ENCODE data around the gene TCTA. TPM values are rescaled to one million over a fixed set of nuclear protein-coding genes. Genes with fewer than 3 reads are reported as not detected.

Gene TCTA
- total RNA-seq, 1 experiment from 2014 or later = 23.7 TPM

DNA sequence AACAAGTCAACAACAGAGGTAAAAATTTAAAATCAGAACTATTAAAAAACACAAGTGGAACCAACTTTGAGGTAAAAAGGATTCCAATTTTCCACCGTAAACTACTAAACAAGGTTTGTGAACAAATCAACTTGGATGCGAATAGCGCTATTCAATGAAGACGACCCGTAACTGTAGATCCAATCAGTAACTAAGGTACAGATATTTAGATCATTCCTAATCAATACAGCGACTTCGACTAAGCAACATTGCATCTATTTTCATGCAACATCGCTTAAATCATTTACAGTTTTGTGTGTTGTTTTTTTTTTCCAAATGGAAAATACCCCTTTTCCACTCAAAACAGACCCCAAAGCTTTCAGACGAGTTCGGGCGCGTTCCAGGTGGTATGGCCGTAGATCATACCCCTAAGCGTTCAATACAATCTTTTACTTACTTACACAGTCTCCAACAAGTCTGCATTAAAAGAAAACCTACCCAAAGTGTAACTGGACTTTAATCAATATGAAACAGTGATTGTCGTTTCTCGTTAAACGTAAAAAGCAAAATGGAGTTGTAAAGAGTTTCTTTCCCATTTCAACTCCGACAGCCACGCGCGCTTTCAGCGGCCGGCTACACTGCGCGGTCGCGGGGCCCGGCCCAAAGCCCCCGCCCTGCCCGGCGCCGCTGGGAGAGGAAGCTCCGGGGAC lies 1.2 kb upstream of the TCTA start:
- H3K4me1 ChIP-seq (ENCODE audit: insufficient read depth, low read length) = peaks cover 28% of the 10 kb centered on the region
- no peak for DNase-seq
- BruUV-seq (replicated peaks) = no TSS peak
- CTCF ChIA-PET = no interaction called here
- H3K4me2 ChIP-seq (ENCODE audit: low read length) = peak overlapping the region; percentile 82
- peak overlapping the region; percentile 54; the same call in 1 of the 2 replicates for H2AFZ ChIP-seq (ENCODE audit: low read length)
- peak overlapping the region; percentile 60 for H3K27ac ChIP-seq (ENCODE audit: low read length)
- H3K4me3 ChIP-seq (ENCODE audit: low read length) = peak overlapping the region; percentile 85
- no peaks in the 10 kb centered on the region for H3K9me3 ChIP-seq (ENCODE audit: low read length)
- H3K79me2 ChIP-seq (ENCODE audit: low read length) = peaks cover 75% of the 10 kb centered on the region
- peaks cover 3% of the 10 kb centered on the region for H3F3A ChIP-seq (ENCODE audit: low read length, unreplicated experiment)
- POLR2A ChIA-PET (ENCODE audit: unreplicated experiment) = interaction anchor here (0.6 kb wide), 1 partner anchor 59 kb away, joined by 4 read pairs; the partner anchor contains the start of gene DAG1
- H3K9me2 ChIP-seq (replicated peaks; ENCODE audit: low read length) = no peaks in the 10 kb centered on the region
- H3K36me3 ChIP-seq (ENCODE audit: low read depth, low read length) = peaks cover 1% of the 10 kb centered on the region; the same call in 1 of the 2 replicates
- H3K27me3 ChIP-seq (ENCODE audit: low read length) = no peaks in the 10 kb centered on the region
- ATAC-seq = no peak
- intact Hi-C loops (cut with micrococcal nuclease) = loop anchor here (5.0 kb wide), 1 partner anchor 279 kb away; the partner anchor contains the start of gene LAMB2
- peak overlapping the region; percentile 93 for H3K9ac ChIP-seq (ENCODE audit: low read length)
- TF ChIP-seq, protein P1, sequence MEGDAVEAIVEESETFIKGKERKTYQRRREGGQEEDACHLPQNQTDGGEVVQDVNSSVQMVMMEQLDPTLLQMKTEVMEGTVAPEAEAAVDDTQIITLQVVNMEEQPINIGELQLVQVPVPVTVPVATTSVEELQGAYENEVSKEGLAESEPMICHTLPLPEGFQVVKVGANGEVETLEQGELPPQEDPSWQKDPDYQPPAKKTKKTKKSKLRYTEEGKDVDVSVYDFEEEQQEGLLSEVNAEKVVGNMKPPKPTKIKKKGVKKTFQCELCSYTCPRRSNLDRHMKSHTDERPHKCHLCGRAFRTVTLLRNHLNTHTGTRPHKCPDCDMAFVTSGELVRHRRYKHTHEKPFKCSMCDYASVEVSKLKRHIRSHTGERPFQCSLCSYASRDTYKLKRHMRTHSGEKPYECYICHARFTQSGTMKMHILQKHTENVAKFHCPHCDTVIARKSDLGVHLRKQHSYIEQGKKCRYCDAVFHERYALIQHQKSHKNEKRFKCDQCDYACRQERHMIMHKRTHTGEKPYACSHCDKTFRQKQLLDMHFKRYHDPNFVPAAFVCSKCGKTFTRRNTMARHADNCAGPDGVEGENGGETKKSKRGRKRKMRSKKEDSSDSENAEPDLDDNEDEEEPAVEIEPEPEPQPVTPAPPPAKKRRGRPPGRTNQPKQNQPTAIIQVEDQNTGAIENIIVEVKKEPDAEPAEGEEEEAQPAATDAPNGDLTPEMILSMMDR (conservative IDR thresholded peaks at IDR 0.05; ENCODE audit: low read depth, low read length) = no peak
- TF ChIP-seq EZH2 (IDR thresholded peaks at IDR 0.05; ENCODE audit: low read length, unreplicated experiment) (no peak), EZH2phosphoT487 (IDR thresholded peaks at IDR 0.05; ENCODE audit: borderline replicate concordance, low read length) (no peak)
- peaks cover 48% of the 10 kb centered on the region for H4K20me1 ChIP-seq (ENCODE audit: low read length)

DNA sequence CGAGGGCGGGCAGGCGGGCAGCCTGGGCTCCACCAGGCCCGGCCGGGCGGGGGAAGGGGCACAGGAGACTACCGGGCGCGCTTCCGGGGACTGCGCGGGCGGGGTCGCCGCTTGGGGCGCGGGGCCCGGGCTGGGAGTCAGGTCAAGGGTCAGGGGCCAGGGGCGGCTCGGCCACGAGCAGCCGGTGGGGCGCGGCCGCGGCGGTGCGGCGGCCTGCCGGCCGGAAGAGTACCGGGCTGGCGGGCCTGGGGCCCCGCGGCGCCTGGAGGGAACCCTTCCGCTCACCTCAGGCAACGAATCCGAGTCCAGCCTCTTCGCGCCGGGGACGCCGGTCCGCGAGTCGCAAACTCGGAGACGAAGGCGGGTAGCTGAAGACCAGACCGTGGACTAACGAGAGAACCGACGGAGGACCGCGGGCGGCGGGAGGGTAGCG lies 672 bp upstream of the TCTA start:
- ChIA-PET CTCF (interaction anchor here (0.7 to 1.7 kb wide), 3 partner anchors 38 to 73 kb away, joined by 3 to 7 read pairs (median 3); partner anchors contain the start of gene USP4), POLR2A (ENCODE audit: unreplicated experiment) (interaction anchor here (0.6 to 1.0 kb wide), 10 partner anchors 18 to 405 kb away, joined by 3 to 7 read pairs (median 4); partner anchors contain the start of genes DAG1, NICN1, USP4 and WDR6)
- Histone ChIP-seq H3K27ac (ENCODE audit: low read length) (peak overlapping the region; percentile 60), H3K79me2 (ENCODE audit: low read length) (peaks cover 69% of the 10 kb centered on the region), H3K9me2 (replicated peaks; ENCODE audit: low read length) (no peaks in the 10 kb centered on the region), H3K9me3 (ENCODE audit: low read length) (no peaks in the 10 kb centered on the region), H3K4me1 (ENCODE audit: insufficient read depth, low read length) (peaks cover 28% of the 10 kb centered on the region), H4K20me1 (ENCODE audit: low read length) (peaks cover 42% of the 10 kb centered on the region), H3K4me3 (ENCODE audit: low read length) (peak overlapping the region; percentile 85), H3K27me3 (ENCODE audit: low read length) (no peaks in the 10 kb centered on the region), H3K36me3 (ENCODE audit: low read depth, low read length) (peaks cover 5% of the 10 kb centered on the region; the same call in 1 of the 2 replicates), H3F3A (ENCODE audit: low read length, unreplicated experiment) (peaks cover 3% of the 10 kb centered on the region), H2AFZ (ENCODE audit: low read length) (peak overlapping the region; percentile 54; the same call in 1 of the 2 replicates), H3K4me2 (ENCODE audit: low read length) (peak overlapping the region; percentile 82), H3K9ac (ENCODE audit: low read length) (peak overlapping the region; percentile 93)
- no TSS peak for BruUV-seq (replicated peaks)
- intact Hi-C loops (cut with micrococcal nuclease) = loop anchor here (5.0 kb wide), 1 partner anchor 279 kb away; the partner anchor contains the start of gene LAMB2
- peak; percentile 20 for ATAC-seq
- no peak for TF ChIP-seq EZH2 (IDR thresholded peaks at IDR 0.05; ENCODE audit: low read length, unreplicated experiment)
- TF ChIP-seq, protein P1 (conservative IDR thresholded peaks at IDR 0.05; ENCODE audit: low read depth, low read length) = no peak
- no peak for TF ChIP-seq EZH2phosphoT487 (IDR thresholded peaks at IDR 0.05; ENCODE audit: borderline replicate concordance, low read length)
- DNase-seq = no peak

Data from PC-3 (cell line).